ENCODE data around the gene PLCD3.

PLCD3 gene

GRCh38 chr17:45149669-45150664 is 17.7 kb upstream of the PLCD3 start:
- no peak for DNase-seq (ENCODE audit: low read depth)

- DNase-seq (ENCODE audit: low read depth), result peak; percentile 77
These were observed 16.8 kb upstream of the PLCD3 start for GRCh38 chr17:45149037-45149668.

GRCh38 chr17:45148183-45149036 is 16.1 kb upstream of the PLCD3 start, which contains the start of gene HEXIM1:
TSS of gene HEXIM1 (plus strand) at chr17:45148475. CDS start at chr17:45149191, 716 bp downstream.
- peak; percentile 99 for DNase-seq (ENCODE audit: low read depth)

DNA sequence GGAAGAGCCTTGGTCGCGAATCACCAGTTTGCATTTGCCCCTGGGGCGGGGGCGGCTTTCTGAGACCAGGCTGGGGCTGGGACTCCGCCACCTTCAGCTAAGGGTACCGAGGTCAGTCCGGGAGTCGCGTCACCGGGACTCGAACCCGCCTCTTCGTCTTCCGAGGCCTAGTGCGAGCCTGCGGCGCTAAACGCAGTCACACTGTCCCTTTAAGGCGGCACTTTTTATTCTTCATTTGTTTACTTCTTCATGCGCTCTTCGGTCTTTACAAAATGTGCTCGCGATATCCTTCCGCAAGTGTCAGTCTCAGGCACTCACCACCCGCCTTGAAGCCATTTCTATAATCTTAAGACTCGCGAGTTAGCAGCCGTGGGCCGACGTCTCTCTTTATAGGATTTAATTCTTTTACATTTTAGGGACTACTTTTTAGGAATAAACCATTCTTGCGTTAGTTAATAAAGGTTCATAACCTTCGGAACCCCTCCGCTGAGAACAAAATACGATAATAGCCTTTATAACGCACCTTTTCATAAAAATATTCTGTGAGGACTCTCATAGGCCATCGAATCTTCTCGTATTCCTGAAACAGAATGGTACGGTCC is 15.4 kb upstream of the PLCD3 start:
- DNase-seq (ENCODE audit: low read depth), result peak; percentile 95

GRCh38 chr17:45146890-45147580 is 14.7 kb upstream of the PLCD3 start:
- DNase-seq (ENCODE audit: low read depth), result no peak

- no peak for DNase-seq (ENCODE audit: low read depth)
These were observed 14.2 kb upstream of the PLCD3 start for GRCh38 chr17:45146592-45146889.

- DNase-seq (ENCODE audit: low read depth), result no peak
These were observed 13.9 kb upstream of the PLCD3 start for GRCh38 chr17:45146166-45146565.

DNA sequence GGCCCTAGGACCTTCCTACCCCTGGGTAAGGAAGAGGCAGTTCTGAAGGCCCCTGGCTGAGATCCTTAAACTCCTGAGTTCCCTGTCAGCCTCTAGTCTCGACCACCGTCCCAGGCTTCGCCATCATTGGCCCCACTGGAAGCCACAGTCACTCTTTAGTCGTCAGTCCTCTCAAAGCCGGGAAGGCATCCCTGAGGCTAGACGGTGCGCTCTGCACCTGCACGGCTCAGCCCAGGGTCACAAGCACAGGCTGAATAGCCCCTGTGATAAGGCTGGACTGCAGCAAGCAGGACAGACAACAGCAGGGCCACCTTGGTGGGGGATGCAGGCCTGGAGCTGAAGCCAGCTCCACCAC is 12.7 kb upstream of the PLCD3 start:
- DNase-seq (ENCODE audit: low read depth), result no peak

DNA sequence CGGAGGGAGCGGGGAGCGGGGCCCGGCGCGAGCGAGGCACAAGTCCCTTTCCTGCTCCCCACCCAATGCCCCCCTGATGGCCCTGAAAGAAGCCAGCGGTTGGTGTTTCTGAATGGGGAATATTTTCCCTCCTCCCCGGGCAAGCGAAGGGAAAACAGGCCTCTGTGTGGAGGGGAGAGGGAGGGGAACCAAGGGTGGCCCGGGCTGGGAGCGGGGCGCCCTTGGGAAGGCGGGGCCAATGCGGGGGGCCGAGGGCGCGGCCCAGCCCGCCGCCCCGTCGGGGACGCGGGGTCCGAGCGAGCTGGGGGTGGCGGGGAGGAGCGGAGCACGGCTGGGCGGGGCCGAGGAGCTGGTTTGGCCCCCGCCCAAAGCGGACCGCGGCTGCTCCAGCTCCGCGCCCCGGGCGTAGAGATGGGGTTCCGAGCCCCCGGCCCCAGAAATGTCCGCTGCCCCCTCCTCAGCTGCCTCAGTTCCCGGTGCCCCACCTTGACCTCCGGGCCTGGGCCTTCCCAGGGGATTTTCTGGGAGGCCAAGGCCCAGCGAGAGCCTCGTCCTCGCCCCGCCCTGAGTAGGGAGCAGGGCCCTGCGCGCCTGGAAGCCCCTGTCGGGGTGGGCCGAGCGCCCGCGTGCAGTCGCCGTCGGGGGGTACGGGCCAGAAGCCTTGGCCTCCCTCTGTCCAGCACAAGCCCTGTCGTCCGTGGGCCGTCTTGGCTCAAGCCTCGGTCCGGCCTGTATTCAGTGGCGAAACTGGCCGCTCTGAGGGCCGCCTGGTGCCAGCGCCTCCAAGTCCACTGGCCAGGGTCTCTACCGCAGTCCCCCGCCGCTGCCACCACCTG is 12.1 kb upstream of the PLCD3 start:
- DNase-seq (ENCODE audit: low read depth), result no peak

GRCh38 chr17:45143767-45144198 is 11.5 kb upstream of the PLCD3 start:
- peak; percentile 85 for DNase-seq (ENCODE audit: low read depth)

GRCh38 chr17:45143094-45143670 is 10.9 kb upstream of the PLCD3 start:
- DNase-seq (ENCODE audit: low read depth), result no peak

GRCh38 chr17:45139533-45139920 is 7.2 kb upstream of the PLCD3 start:
- DNase-seq (ENCODE audit: low read depth), result no peak

DNA sequence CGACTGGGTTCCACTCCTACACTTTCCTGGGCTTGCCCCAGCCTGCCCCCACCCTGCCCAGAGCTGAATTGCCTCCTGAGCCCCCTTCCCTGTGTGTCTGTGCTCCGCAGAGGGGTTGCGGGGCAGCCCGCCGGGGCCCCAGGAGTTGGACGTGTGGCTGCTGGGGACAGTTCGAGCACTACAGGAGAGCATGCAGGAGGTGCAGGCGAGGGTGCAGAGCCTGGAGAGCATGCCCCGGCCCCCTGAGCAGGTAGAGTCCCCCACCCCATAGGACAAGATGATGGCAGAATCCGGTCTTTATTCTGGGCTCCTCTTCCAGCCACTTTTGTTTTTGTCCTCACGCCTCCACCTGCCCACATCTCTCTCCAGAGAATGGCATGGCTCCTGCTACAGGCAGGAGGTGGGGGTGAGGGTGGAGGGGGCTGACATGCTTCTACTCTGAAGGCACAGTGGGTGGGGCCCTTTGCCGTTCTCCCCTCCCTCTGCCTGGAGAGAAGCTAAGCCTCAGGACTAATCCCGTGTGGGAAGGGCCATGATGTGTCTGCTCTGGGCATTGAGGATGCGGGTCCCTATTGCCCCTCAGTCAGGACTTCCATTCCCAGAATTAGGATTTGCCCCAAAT is 6.7 kb upstream of the PLCD3 start:
- DNase-seq (ENCODE audit: low read depth), result no peak

GRCh38 chr17:45137561-45138305 is 5.4 kb upstream of the PLCD3 start:
- no peak for DNase-seq (ENCODE audit: low read depth)

- DNase-seq (ENCODE audit: low read depth), result no peak
These were observed 4.7 kb upstream of the PLCD3 start for GRCh38 chr17:45136846-45137560.

- no peak for DNase-seq (ENCODE audit: low read depth)
These were observed 3.9 kb upstream of the PLCD3 start for GRCh38 chr17:45135978-45136791.

DNA sequence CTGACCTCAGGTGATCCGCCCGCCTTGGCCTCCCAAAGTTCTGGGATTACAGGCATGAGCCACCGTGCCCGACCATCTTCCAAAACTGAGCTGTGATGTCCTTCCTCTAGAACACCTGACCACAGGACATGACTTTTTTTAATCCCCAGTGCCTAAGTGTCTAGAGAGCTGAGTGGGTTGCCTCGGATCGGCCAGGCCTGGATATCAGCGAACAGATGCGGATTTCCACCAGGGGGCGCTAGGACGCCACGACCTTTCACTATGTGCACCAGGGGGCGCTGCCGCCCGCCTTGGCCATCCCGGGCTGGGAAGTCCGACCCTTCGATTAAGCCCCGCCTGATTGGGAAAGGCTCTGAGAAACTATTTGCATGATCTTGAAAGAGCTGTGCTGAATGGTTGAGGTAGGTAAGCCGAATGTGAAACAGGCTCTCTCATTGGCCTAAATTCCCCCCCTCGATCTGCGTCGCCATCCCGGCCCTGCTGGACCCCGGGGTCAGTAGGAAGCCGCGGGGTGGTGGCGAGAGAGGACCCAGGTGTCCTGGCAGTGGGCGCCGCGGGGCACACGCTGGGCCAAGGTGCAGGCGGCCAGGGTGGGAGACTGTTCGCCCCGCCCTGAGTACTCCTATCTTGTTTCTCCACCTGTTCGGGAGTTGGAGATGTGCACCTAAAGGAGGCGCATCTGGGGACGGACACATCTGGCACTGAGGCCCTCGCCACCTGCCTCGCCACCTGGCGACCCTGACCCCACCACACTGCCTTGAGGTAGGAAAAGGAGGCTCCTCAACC is 3.1 kb upstream of the PLCD3 start, which contains the start of gene ACBD4:
ACBD4 (plus strand) TSS at position 496 of the 786 bp plus-strand sequence. CDS start 458 bp downstream, outside the sequence.
- peak; percentile 96 for DNase-seq (ENCODE audit: low read depth)

Measured in fibroblast of the conjunctiva (primary cell).